ENCODE results near the gene TSEN54.
A peak's percentile ranks its signal among the peaks of the same experiment; 100 is the strongest.

TSEN54 gene

DNA sequence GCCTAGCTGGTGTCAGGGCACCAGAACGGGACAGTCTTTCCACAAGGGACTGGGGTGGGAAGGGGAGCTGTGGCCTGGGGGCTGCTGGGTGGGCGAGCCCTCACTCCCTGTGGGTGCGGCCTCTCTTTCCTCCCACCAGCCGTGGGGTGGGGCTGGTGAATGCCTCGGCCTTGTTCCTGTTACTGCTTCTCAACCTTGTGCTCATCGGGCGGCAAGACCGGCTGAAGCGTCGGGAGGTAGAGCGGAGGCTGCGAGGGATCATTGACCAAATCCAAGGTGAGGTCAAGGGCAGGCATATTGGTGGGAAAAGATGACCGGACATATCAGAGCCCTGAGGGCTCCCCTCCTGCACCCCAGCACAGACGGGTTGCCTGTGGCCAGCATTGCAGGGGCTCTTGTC is 30.2 kb upstream of the TSEN54 start:
- TF ChIP-seq, protein P1, sequence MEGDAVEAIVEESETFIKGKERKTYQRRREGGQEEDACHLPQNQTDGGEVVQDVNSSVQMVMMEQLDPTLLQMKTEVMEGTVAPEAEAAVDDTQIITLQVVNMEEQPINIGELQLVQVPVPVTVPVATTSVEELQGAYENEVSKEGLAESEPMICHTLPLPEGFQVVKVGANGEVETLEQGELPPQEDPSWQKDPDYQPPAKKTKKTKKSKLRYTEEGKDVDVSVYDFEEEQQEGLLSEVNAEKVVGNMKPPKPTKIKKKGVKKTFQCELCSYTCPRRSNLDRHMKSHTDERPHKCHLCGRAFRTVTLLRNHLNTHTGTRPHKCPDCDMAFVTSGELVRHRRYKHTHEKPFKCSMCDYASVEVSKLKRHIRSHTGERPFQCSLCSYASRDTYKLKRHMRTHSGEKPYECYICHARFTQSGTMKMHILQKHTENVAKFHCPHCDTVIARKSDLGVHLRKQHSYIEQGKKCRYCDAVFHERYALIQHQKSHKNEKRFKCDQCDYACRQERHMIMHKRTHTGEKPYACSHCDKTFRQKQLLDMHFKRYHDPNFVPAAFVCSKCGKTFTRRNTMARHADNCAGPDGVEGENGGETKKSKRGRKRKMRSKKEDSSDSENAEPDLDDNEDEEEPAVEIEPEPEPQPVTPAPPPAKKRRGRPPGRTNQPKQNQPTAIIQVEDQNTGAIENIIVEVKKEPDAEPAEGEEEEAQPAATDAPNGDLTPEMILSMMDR (IDR thresholded peaks at IDR 0.05; ENCODE audit: insufficient read depth, low read length, poor library complexity, severe bottlenecking), result no peak
- Histone ChIP-seq H3K36me3 (ENCODE audit: control insufficient read depth, insufficient read depth, low read length) (peaks cover 5% of the 10 kb centered on the region), H3K27me3 (replicated peaks; ENCODE audit: control insufficient read depth, insufficient read depth, low read length) (no peaks in the 10 kb centered on the region), H3K4me3 (replicated peaks; ENCODE audit: low read depth, low read length) (no peak overlapping the region)
- no peak for DNase-seq (ENCODE audit: extremely low read depth, insufficient read length)

DNA sequence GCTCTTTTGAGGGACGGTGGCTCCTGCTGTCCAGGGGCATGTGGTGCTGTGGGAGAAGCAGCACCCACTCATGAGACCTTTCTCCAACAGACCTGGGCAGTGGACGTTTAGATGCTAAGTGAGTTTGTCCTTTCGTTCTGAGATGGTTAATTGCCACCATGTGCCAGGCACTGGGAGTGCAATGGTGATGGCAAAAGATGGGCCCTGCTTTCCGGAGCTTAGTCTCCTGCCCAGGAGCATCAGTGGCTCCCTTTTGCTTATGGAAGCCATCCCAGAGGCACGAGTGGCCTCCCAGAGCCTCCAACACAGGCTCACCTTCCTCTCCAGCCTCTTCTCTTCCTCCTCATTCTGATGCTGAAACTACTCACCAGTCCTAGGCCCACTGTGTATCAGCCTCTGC is 29.4 kb upstream of the TSEN54 start:
- Histone ChIP-seq H3K27me3 (replicated peaks; ENCODE audit: control insufficient read depth, insufficient read depth, low read length) (no peaks in the 10 kb centered on the region), H3K36me3 (ENCODE audit: control insufficient read depth, insufficient read depth, low read length) (peaks cover 10% of the 10 kb centered on the region), H3K4me3 (replicated peaks; ENCODE audit: low read depth, low read length) (no peak overlapping the region)
- TF ChIP-seq, protein P1 (IDR thresholded peaks at IDR 0.05; ENCODE audit: insufficient read depth, low read length, poor library complexity, severe bottlenecking), result no peak
- no peak for DNase-seq (ENCODE audit: extremely low read depth, insufficient read length)

DNA sequence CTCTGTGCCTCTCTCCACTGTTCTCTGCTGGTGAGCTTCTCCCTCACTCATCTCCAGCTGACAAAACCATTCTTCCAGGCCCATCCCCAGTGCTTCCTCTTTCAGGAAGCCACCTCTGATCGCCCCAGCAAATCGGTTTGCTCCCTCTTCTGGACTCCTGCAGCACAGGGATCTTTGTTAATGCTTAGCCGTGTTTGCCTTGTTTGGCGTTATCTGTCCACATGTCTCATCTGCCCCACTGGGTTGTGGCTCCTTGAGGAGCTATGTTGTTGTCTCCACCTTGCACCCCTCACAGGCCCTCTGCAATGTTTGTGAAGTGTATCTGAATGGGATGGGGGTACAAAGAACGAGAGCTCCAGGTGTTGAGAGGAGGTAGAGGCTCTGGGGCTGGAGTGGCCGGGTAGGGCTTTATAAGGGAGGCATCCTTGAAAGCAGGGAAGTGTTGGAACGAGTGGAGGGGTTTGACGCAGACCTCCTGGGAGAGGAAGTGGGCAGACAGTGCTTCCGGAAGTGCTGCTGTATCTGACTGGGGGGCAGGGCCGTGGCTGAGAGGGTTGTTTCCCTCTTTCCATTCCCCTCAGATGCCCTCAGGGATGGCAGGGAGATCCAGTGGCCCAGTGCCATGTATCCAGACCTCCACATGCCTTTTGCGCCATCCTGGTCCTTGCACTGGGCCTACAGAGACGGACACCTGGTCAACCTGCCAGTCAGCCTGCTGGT is 28.8 kb upstream of the TSEN54 start:
- Histone ChIP-seq H3K36me3 (ENCODE audit: control insufficient read depth, insufficient read depth, low read length) (peaks cover 12% of the 10 kb centered on the region), H3K4me3 (replicated peaks; ENCODE audit: low read depth, low read length) (no peak overlapping the region), H3K27me3 (replicated peaks; ENCODE audit: control insufficient read depth, insufficient read depth, low read length) (no peaks in the 10 kb centered on the region)
- DNase-seq (ENCODE audit: extremely low read depth, insufficient read length), result peak; percentile 52
- TF ChIP-seq, protein P1 (IDR thresholded peaks at IDR 0.05; ENCODE audit: insufficient read depth, low read length, poor library complexity, severe bottlenecking), result peak; percentile 13

DNA sequence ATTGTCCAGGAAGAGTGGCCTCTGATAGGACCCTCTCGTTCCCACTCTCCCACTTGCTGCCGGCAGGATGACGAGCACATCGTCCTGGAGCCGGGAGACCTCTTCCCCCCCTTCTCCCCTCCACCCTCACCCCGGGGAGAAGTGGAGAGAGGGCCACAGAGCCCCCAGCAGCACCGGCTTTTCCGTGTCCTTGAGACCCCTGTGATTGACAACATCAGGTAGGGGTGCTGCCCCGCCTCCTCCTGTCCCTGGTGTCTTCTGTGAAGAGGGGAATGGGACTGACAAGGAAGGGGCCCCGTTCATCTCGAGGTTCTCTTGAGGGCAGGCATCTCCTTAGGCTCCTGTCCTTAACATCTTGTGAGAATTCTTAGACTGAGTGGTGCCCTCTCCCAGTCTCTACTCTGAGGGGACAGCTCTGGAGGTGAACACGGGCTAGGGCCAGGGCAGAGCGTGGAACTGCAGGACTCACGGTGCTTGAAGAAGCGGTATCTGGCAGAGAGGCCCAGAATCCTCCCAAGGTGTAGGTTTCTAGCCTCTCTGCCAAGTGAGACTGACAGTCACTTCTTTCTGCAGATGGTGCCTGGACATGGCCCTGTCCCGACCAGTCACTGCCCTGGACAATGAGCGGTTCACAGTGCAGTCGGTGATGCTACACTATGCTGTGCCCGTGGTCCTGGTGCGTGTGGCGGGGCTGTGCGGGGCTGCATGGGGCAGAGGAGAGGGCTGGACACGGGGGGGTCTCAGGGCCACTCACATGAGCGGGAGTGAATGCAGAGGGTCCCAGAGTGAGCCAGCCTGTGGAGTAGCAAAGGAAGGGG is 27.4 kb upstream of the TSEN54 start:
- no peak for DNase-seq (ENCODE audit: extremely low read depth, insufficient read length)
- Histone ChIP-seq H3K36me3 (ENCODE audit: control insufficient read depth, insufficient read depth, low read length) (peaks cover 17% of the 10 kb centered on the region), H3K27me3 (replicated peaks; ENCODE audit: control insufficient read depth, insufficient read depth, low read length) (no peaks in the 10 kb centered on the region), H3K4me3 (replicated peaks; ENCODE audit: low read depth, low read length) (no peak overlapping the region)
- TF ChIP-seq, protein P1 (IDR thresholded peaks at IDR 0.05; ENCODE audit: insufficient read depth, low read length, poor library complexity, severe bottlenecking), result no peak

DNA sequence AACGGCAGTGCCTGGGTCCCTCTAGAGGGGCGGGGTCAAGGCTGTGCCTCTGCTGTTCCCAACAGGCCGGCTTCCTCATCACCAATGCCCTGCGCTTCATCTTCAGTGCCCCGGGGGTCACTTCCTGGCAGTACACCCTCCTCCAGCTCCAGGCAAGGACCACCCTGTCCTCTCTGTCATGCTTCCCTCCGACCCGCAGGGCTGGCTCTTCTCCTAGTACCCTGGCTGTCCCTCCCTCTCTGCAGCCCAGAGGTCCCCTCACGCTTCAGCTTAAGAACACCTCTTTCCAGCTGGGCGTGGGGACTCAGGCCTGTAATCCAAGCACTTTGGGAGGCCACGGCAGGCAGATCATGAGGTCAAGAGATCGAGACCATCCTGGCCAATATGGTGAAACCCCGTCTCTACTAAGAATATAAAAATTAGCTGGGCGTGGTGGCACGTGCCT is 26.8 kb upstream of the TSEN54 start:
- TF ChIP-seq, protein P1 (IDR thresholded peaks at IDR 0.05; ENCODE audit: insufficient read depth, low read length, poor library complexity, severe bottlenecking), result no peak
- Histone ChIP-seq H3K4me3 (replicated peaks; ENCODE audit: low read depth, low read length) (no peak overlapping the region), H3K27me3 (replicated peaks; ENCODE audit: control insufficient read depth, insufficient read depth, low read length) (no peaks in the 10 kb centered on the region), H3K36me3 (ENCODE audit: control insufficient read depth, insufficient read depth, low read length) (peaks cover 19% of the 10 kb centered on the region)
- no peak for DNase-seq (ENCODE audit: extremely low read depth, insufficient read length)

All from GM06990 (cell line).